ENCODE results near the gene APOA5.
"Not testable (repeated sequence)": the region's sequence is repeated elsewhere in the genome, so short reads cannot be mapped to it uniquely, and the experiment has no call there.

The APOA5 gene

GRCh38 chr11:116791813-116792143 is at the start of gene APOA5:
APOA5 (minus strand) TSS chr11:116791879; CDS start chr11:116791860, 19 bp downstream.
- DNase-seq = no peak

- no peak for DNase-seq
These were observed 49.1 kb upstream of the APOA5 start for GRCh38 chr11:116840746-116841296.

- DNase-seq = no peak
These were observed 48.6 kb upstream of the APOA5 start for GRCh38 chr11:116840224-116840745.

GRCh38 chr11:116838321-116839084 is 46.8 kb upstream of the APOA5 start:
- no peak for DNase-seq

- DNase-seq = no peak
These were observed 45.8 kb upstream of the APOA5 start, which contains the start of gene APOA1 for GRCh38 chr11:116837231-116838091. APOA1 (minus strand) TSS chr11:116837622; CDS start chr11:116837387, 235 bp downstream.

GRCh38 chr11:116836632-116836991 is 44.9 kb upstream of the APOA5 start:
- no peak for DNase-seq

- peak; percentile 57 to 60 for DNase-seq
These were observed 44.3 kb upstream of the APOA5 start for GRCh38 chr11:116835791-116836631.

GRCh38 chr11:116835042-116835772 is 43.5 kb upstream of the APOA5 start:
- no peak for DNase-seq

GRCh38 chr11:116834535-116835041 is 42.9 kb upstream of the APOA5 start:
- DNase-seq = not testable (repeated sequence)

- no peak for DNase-seq
These were observed 42.3 kb upstream of the APOA5 start for GRCh38 chr11:116833816-116834534.

- no peak for DNase-seq
These were observed 41.8 kb upstream of the APOA5 start for GRCh38 chr11:116833491-116833815.

GRCh38 chr11:116832350-116833290 is 40.9 kb upstream of the APOA5 start:
- no peak for DNase-seq

GRCh38 chr11:116831790-116832349 is 40.2 kb upstream of the APOA5 start:
- no peak for DNase-seq

GRCh38 chr11:116830184-116830912 is 38.7 kb upstream of the APOA5 start:
- no peak for DNase-seq

GRCh38 chr11:116829525-116830183 is 38.0 kb upstream of the APOA5 start, which contains the start of gene APOC3:
APOC3 (plus strand) TSS chr11:116829907; CDS start chr11:116830583, 676 bp downstream.
- DNase-seq = no peak

GRCh38 chr11:116828632-116829524 is 37.2 kb upstream of the APOA5 start:
- DNase-seq = no peak

- no peak for DNase-seq
These were observed 35.8 kb upstream of the APOA5 start for GRCh38 chr11:116827461-116827860.
